Glutamatergic neuron (in vitro differentiated cells): ENCODE data around the gene ZCCHC14. TPM values are rescaled to one million over a fixed set of nuclear protein-coding genes. Genes with fewer than 3 reads are reported as not detected.
A peak's percentile ranks its signal among the peaks of the same experiment; 100 is the strongest.
"Not testable (repeated sequence)": the region's sequence is repeated elsewhere in the genome, so short reads cannot be mapped to it uniquely, and the experiment has no call there.

ENCODE experiments used
- DNase-seq: peaks from one replicate; pipeline ENCODE4 v3.0.0; 2022
- H3K27ac Mint-ChIP-seq: one replicate; pipeline ENCODE4 v1.8.0; 2020; ENCODE audit warnings: mild to moderate bottlenecking, mixed read lengths, inconsistent platforms; ENCODE audit not compliant: unreplicated experiment
- H3K27me3 Mint-ChIP-seq: one replicate; pipeline ENCODE4 v1.8.0; 2020; ENCODE audit warnings: mild to moderate bottlenecking, moderate library complexity, mixed read lengths, inconsistent platforms; ENCODE audit not compliant: unreplicated experiment
- H3K36me3 Mint-ChIP-seq: one replicate; pipeline ENCODE4 v1.8.0; 2020; ENCODE audit warnings: mild to moderate bottlenecking, mixed read lengths, inconsistent platforms; ENCODE audit not compliant: unreplicated experiment
- H3K4me1 Mint-ChIP-seq: one replicate; pipeline ENCODE4 v1.8.0; 2020; ENCODE audit warnings: mild to moderate bottlenecking, low read depth, mixed read lengths, inconsistent platforms; ENCODE audit not compliant: unreplicated experiment
- H3K4me3 Mint-ChIP-seq: one replicate; pipeline ENCODE4 v1.8.0; 2020; ENCODE audit warnings: mild to moderate bottlenecking, mixed read lengths, inconsistent platforms; ENCODE audit not compliant: unreplicated experiment
- H3K9me3 Mint-ChIP-seq: one replicate; pipeline ENCODE4 v1.8.0; 2020; ENCODE audit warnings: mild to moderate bottlenecking, moderate library complexity, mixed read lengths, inconsistent platforms; ENCODE audit not compliant: unreplicated experiment
- CTCF ChIP-seq: fragments of 200-600 bp; sonication (generic); IDR thresholded peaks from one replicate; pipeline ENCODE4 v1.5.0; 2021; ENCODE audit not compliant: partially characterized antibody, unreplicated experiment
- total RNA-seq: library from RNA; stranded (reverse); fragmentation: NEBNext Ultra II Directional; extraction: Animal tissue kit (Norgen Biotek cat#: 25700); gene quantifications from one replicate; pipeline ENCODE4 v1.2.1, GENCODE V29; 2021; ENCODE audit not compliant: unreplicated experiment

The ZCCHC14 gene
- total RNA-seq, 1 donor from 2014 or later = 29.2 TPM

- peaks cover 14% of the 10 kb centered on the region for H3K4me1 Mint-ChIP-seq
- no peaks in the 10 kb centered on the region for H3K27me3 Mint-ChIP-seq
- H3K4me3 Mint-ChIP-seq = peak overlapping the region; percentile 57
- H3K36me3 Mint-ChIP-seq = no peaks in the 10 kb centered on the region
- TF ChIP-seq CTCF = no peak
- peaks cover 5% of the 10 kb centered on the region for H3K9me3 Mint-ChIP-seq
- no peak for DNase-seq
- peak overlapping the region; percentile 38 for H3K27ac Mint-ChIP-seq
Measured at GRCh38 chr16:87516361-87516760, 23.5 kb upstream of the ZCCHC14 start.

GRCh38 chr16:87515475-87516330, 22.9 kb upstream of the ZCCHC14 start:
- peaks cover 14% of the 10 kb centered on the region for H3K4me1 Mint-ChIP-seq
- no peak for DNase-seq

GRCh38 chr16:87509778-87510177, 17.0 kb upstream of the ZCCHC14 start:
- H3K9me3 Mint-ChIP-seq, DNase-seq, H3K4me3 Mint-ChIP-seq, H3K36me3 Mint-ChIP-seq, H3K27me3 Mint-ChIP-seq, H3K4me1 Mint-ChIP-seq, H3K27ac Mint-ChIP-seq: not testable (repeated sequence)

More at GRCh38 chr16:87515475-87516330, 22.9 kb upstream of the ZCCHC14 start:
- H3K36me3 Mint-ChIP-seq = no peaks in the 10 kb centered on the region
- peaks cover 5% of the 10 kb centered on the region for H3K9me3 Mint-ChIP-seq
- no peak for TF ChIP-seq CTCF
- no peak overlapping the region for H3K4me3 Mint-ChIP-seq
- H3K27me3 Mint-ChIP-seq = no peaks in the 10 kb centered on the region
- no peak overlapping the region for H3K27ac Mint-ChIP-seq

GRCh38 chr16:87507351-87508069, 14.7 kb upstream of the ZCCHC14 start:
- H3K4me1 Mint-ChIP-seq = no peaks in the 10 kb centered on the region
- no peak for DNase-seq
- no peak for TF ChIP-seq CTCF
- H3K4me3 Mint-ChIP-seq = no peak overlapping the region
- no peaks in the 10 kb centered on the region for H3K36me3 Mint-ChIP-seq
- H3K27ac Mint-ChIP-seq = no peak overlapping the region
- no peaks in the 10 kb centered on the region for H3K27me3 Mint-ChIP-seq
- H3K9me3 Mint-ChIP-seq = peaks cover 2% of the 10 kb centered on the region

GRCh38 chr16:87506423-87507350, 13.9 kb upstream of the ZCCHC14 start:
- Mint-ChIP-seq H3K27ac (no peak overlapping the region), H3K4me1 (no peaks in the 10 kb centered on the region), H3K36me3 (no peaks in the 10 kb centered on the region), H3K4me3 (no peak overlapping the region), H3K27me3 (no peaks in the 10 kb centered on the region), H3K9me3 (peaks cover 2% of the 10 kb centered on the region)
- TF ChIP-seq CTCF = no peak
- no peak for DNase-seq
